Transverse colon (tissue), 4 donors: ENCODE results near the gene KLF3. TPM values are rescaled to one million over a fixed set of nuclear protein-coding genes. Genes with fewer than 3 reads are reported as not detected.

Experiments used
- DNase-seq: peaks from one replicate; pipeline ENCODE4 v3.0.0-alpha.2; 2019
- H3K27ac ChIP-seq, 4 donors: fragments of 200-600 bp; sonication (generic); 2 replicates each; pipeline ENCODE4 v1.5.1; 2016 to 2018; ENCODE audit warnings: inconsistent platforms in 4 of 4
- H3K27me3 ChIP-seq: fragments of 200-600 bp; sonication (generic); 2 replicates; pipeline ENCODE4 v1.5.1; 2017; ENCODE audit warnings: inconsistent platforms
- H3K36me3 ChIP-seq, 4 donors: fragments of 200-600 bp; sonication (generic); 2 replicates each; pipeline ENCODE4 v1.5.1; 2017 to 2019; ENCODE audit warnings: inconsistent platforms in 4 of 4
- H3K4me1 ChIP-seq, 4 donors: fragments of 200-600 bp; sonication (generic); 2 replicates each; pipeline ENCODE4 v1.5.1; 2017 to 2020; ENCODE audit warnings: inconsistent platforms in 4 of 4
- H3K4me3 ChIP-seq, 4 donors: fragments of 200-600 bp; sonication (generic); 1 replicate in 1 of 4; 2 replicates in 3 of 4; pipeline versions ENCODE4 v1.5.1 to v1.6.1; 2017 to 2019; ENCODE audit warnings: inconsistent platforms in 4 of 4
- H3K9me3 ChIP-seq, 2 donors: fragments of 200-600 bp; sonication (generic); 2 replicates each; pipeline ENCODE4 v1.5.1; 2017 to 2019; ENCODE audit warnings: inconsistent platforms in 2 of 2
- CTCF ChIP-seq, 5 experiments: fragments of 200-600 bp in 3 of 5; fragments of 450-650 bp in 2 of 5; sonication (generic) in 3 of 5; IDR thresholded peaks; 1 replicate in 2 of 5; 2 replicates in 3 of 5; pipeline ENCODE4 v1.5.1; 2016 to 2017; ENCODE audit warnings: antibody characterized with exemption in 5 of 5, inconsistent platforms in 3 of 5, mild to moderate bottlenecking in 2 of 5, moderate library complexity in 1 of 5
- EP300 ChIP-seq: sonication (generic); formaldehyde crosslinking; IDR thresholded peaks from one replicate; pipeline ENCODE4 v1.6.1; 2017; ENCODE audit warnings: antibody characterized with exemption, low read depth
- POLR2A ChIP-seq: fragments of 450-650 bp; IDR thresholded peaks from one replicate; pipeline ENCODE4 v1.6.1; 2016; ENCODE audit warnings: antibody characterized with exemption, mild to moderate bottlenecking, moderate library complexity
- POLR2AphosphoS5 ChIP-seq, 3 donors: sonication (generic); formaldehyde crosslinking; IDR thresholded peaks; one replicate each; pipeline ENCODE4 v1.6.1; 2016; ENCODE audit warnings: antibody characterized with exemption in 3 of 3
- WGBS, 2 donors: methylation state at CpG; one replicate each; pipeline ENCODE4 v1.1.5; 2018; ENCODE audit warnings: low coverage in 1 of 2; 5-methylcytosine and 5-hydroxymethylcytosine counted together
- in situ Hi-C, 4 donors: fragments of 200-750 bp; cut with MboI; loops; one replicate each; pipeline versions ENCODE4 v1.15.0 to v1.15.1; 2017; ENCODE audit warnings: low sequenced_read_pairs in 3 of 4, low pct_ligation_motif_present in 1 of 4, low pct_unique_long_range_greater_than_20kb in 1 of 4
- intact Hi-C: fragments of 100-400 bp; cut with DNase I; formaldehyde crosslinking; loops from one replicate; pipeline ENCODE4 v1.15.1; 2023; ENCODE audit warnings: low total_unique reads
- total RNA-seq, 4 donors: library from RNA; depleted of rRNA; stranded (reverse); fragments of >200 nt; gene quantifications; one replicate each; pipeline ENCODE4 v1.1.0, GENCODE V29; 2016

Gene KLF3
- total RNA-seq, 4 donors from 2014 or later = 111 to 174 (median 132) TPM

DNA sequence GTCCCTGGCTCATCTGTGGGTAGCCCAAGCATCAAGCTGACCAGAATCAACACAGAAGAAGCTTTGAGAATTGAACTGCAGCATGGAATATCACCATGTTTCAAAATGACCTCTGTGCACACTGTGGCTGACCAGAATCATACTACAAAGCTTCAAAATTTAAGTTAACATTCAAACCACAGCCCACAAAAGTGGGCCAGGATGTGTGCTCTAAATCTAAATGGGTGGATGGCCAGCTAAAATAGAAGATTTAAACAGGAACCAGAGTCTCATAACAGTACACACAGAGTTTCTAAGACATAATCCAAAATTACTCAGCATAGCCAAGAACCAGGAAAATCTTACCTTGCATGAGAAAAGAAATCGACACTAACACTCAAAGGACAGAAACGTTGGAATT lies 46.1 kb downstream of the KLF3 start:
- intact Hi-C loops (no loop called here), in situ Hi-C loops (no loop called here)
- TF ChIP-seq POLR2A (no peak), CTCF (IDR thresholded peaks at IDR 0.05) (no peak), EP300 (no peak)
- 65 to 74% methylated on average over 2 of the region's 2 CpGs for WGBS, 2 donors
- no peak overlapping the region for H3K27ac ChIP-seq
- H3K36me3 ChIP-seq = no peaks in the 10 kb centered on the region
- H3K4me3 ChIP-seq = no peak overlapping the region
- H3K9me3 ChIP-seq = peaks cover 0 to 8% of the 10 kb centered on the region in 2 donors
- H3K4me1 ChIP-seq = no peaks in the 10 kb centered on the region
- H3K27me3 ChIP-seq = no peaks in the 10 kb centered on the region
- DNase-seq = no peak

DNA sequence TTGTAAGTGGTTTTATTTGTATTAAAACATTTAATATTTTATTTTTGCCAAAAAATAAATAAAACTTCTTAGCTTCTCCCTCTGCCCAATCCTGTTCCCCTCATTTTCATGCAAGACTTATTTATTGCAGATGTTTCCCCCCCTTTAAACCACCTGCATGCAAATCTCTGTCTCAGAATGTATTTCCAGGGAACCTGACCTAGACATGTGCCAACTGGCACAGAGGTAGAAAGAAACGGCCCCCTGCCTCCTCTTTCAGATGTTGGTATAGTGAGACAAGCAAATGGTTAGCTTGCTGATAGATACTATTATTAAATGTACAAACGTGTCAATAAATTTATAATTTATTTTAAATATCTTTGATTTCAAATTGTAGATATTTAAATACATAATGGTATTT lies 47.1 kb downstream of the KLF3 start:
- no peaks in the 10 kb centered on the region for H3K27me3 ChIP-seq
- no peaks in the 10 kb centered on the region for H3K36me3 ChIP-seq
- no peak for DNase-seq
- no peaks in the 10 kb centered on the region for H3K4me1 ChIP-seq
- peaks cover 0 to 8% of the 10 kb centered on the region in 2 donors for H3K9me3 ChIP-seq
- WGBS, 2 donors = 71 to 86% methylated on average over 1 to 2 of the region's 2 CpGs
- TF ChIP-seq POLR2A (no peak), CTCF (IDR thresholded peaks at IDR 0.05) (no peak)
- in situ Hi-C loops (no loop called here), intact Hi-C loops (no loop called here)
- H3K4me3 ChIP-seq = no peak overlapping the region
- no peak overlapping the region for H3K27ac ChIP-seq

GRCh38 chr4:38715050-38715449 lies 51.1 kb downstream of the KLF3 start:
- no peak for TF ChIP-seq CTCF (IDR thresholded peaks at IDR 0.05)
- no peak for TF ChIP-seq POLR2AphosphoS5 (IDR thresholded peaks at IDR 0.05)
- TF ChIP-seq EP300 = no peak
- Histone ChIP-seq H3K27ac (no peak overlapping the region), H3K27me3 (no peaks in the 10 kb centered on the region), H3K4me1 (no peaks in the 10 kb centered on the region), H3K9me3 (peaks cover 0 to 8% of the 10 kb centered on the region in 2 donors), H3K4me3 (no peak overlapping the region), H3K36me3 (no peaks in the 10 kb centered on the region)
- in situ Hi-C loops (no loop called here), intact Hi-C loops (no loop called here)
- 64 to 86% methylated on average over 4 of the region's 4 CpGs for WGBS, 2 donors
- no peak for DNase-seq

- TF ChIP-seq EP300 (no peak), POLR2A (no peak), CTCF (IDR thresholded peaks at IDR 0.05) (no peak), POLR2AphosphoS5 (IDR thresholded peaks at IDR 0.05) (no peak)
- no peak overlapping the region for H3K27ac ChIP-seq
- 83 to 90% methylated on average over 3 of the region's 3 CpGs for WGBS, 2 donors
Observed at GRCh38 chr4:38716256-38716655, 52.3 kb downstream of the KLF3 start.

More at GRCh38 chr4:38716256-38716655, 52.3 kb downstream of the KLF3 start:
- H3K4me3 ChIP-seq = no peak overlapping the region
- intact Hi-C loops (no loop called here), in situ Hi-C loops (no loop called here)
- no peaks in the 10 kb centered on the region for H3K36me3 ChIP-seq
- H3K27me3 ChIP-seq = no peaks in the 10 kb centered on the region
- no peak for DNase-seq
- no peaks in the 10 kb centered on the region for H3K4me1 ChIP-seq
- peaks cover 0 to 8% of the 10 kb centered on the region in 2 donors for H3K9me3 ChIP-seq
